Left colon (tissue), 2 donors: ENCODE data around the gene HUNK. TPM values are rescaled to one million over a fixed set of nuclear protein-coding genes. Genes with fewer than 3 reads are reported as not detected.

Experiments
- ATAC-seq: fragments of 200-7000 bp; cut with Tn5 transposase; one replicate; pipeline ENCODE4 v1.9.1; 2020; ENCODE audit warnings: mild to moderate bottlenecking, moderate library complexity
- DNase-seq, 2 donors: peaks; one replicate each; pipeline ENCODE4 v3.0.0-alpha.2; 2020
- intact Hi-C, 2 donors: fragments of 100-400 bp; cut with DNase I in 1 of 2; cut with micrococcal nuclease in 1 of 2; formaldehyde crosslinking; loops; one replicate each; pipeline versions ENCODE4 v1.11.2 to v1.14.0; 2022; cut with DNase I, micrococcal nuclease
- total RNA-seq, 2 donors: library from RNA; stranded (reverse); fragmentation: NEBNext Ultra II Directional; extraction: Animal tissue kit (Norgen Biotek cat#: 25700); gene quantifications; one replicate each; pipeline ENCODE4 v1.2.1, GENCODE V29; 2021
- donor health status: DM: no; HTN: no; CAD: no.
- donor health status: DM: yes; HTN: yes; CAD: no.

Gene HUNK
- total RNA-seq, 2 donors from 2014 or later, result 7.1 to 9.0 TPM

- ATAC-seq (no peak), DNase-seq (no peak)
- intact Hi-C loops, result no loop called here
These were observed 37.3 kb downstream of the HUNK start for GRCh38 chr21:31910074-31910470.

GRCh38 chr21:31911138-31911907 lies 38.5 kb downstream of the HUNK start:
- intact Hi-C loops, result no loop called here
- ATAC-seq (no peak), DNase-seq (no peak)

GRCh38 chr21:31912501-31912900 lies 39.7 kb downstream of the HUNK start:
- ATAC-seq, result no peak

GRCh38 chr21:31913182-31913608 lies 40.4 kb downstream of the HUNK start:
- DNase-seq (no peak), ATAC-seq (no peak)
- intact Hi-C loops, result no loop called here

More at GRCh38 chr21:31912501-31912900, 39.7 kb downstream of the HUNK start:
- intact Hi-C loops, result no loop called here
- no peak for DNase-seq

- DNase-seq (no peak), ATAC-seq (peak; percentile 8)
- intact Hi-C loops, result no loop called here
These were observed 41.7 kb downstream of the HUNK start for GRCh38 chr21:31914472-31914871.

GRCh38 chr21:31915566-31915965 lies 42.7 kb downstream of the HUNK start:
- DNase-seq, result no peak
- peak; percentile 42 for ATAC-seq
- intact Hi-C loops, result no loop called here

- DNase-seq (no peak), ATAC-seq (no peak)
- intact Hi-C loops, result no loop called here
These were observed 44.3 kb downstream of the HUNK start for GRCh38 chr21:31917108-31917507.

- intact Hi-C loops, result no loop called here
- DNase-seq (peak in 1 of 2 donors; percentile 8), ATAC-seq (no peak)
These were observed 45.5 kb downstream of the HUNK start for GRCh38 chr21:31918250-31918775.

- DNase-seq (no peak), ATAC-seq (no peak)
- intact Hi-C loops, result no loop called here
These were observed 47.5 kb downstream of the HUNK start for GRCh38 chr21:31920275-31920674.

GRCh38 chr21:31921079-31921478 lies 48.3 kb downstream of the HUNK start:
- DNase-seq (no peak), ATAC-seq (no peak)
- intact Hi-C loops, result no loop called here

GRCh38 chr21:31922881-31923280 lies 50.1 kb downstream of the HUNK start:
- intact Hi-C loops, result no loop called here
- DNase-seq (peak in 1 of 2 donors; percentile 2), ATAC-seq (no peak)

GRCh38 chr21:31923756-31924155 lies 50.9 kb downstream of the HUNK start:
- ATAC-seq, result no peak
- peak in 1 of 2 donors; percentile 5 for DNase-seq
- intact Hi-C loops, result no loop called here

- DNase-seq, result peak in 1 of 2 donors; percentile 8
- no peak for ATAC-seq
- intact Hi-C loops, result no loop called here
These were observed 51.7 kb downstream of the HUNK start for GRCh38 chr21:31924548-31924947.

- no peak for DNase-seq
- intact Hi-C loops, result no loop called here
- ATAC-seq, result no peak
These were observed 53.7 kb downstream of the HUNK start for GRCh38 chr21:31926498-31926897.

- DNase-seq, result no peak
- no peak for ATAC-seq
- intact Hi-C loops, result no loop called here
These were observed 55.0 kb downstream of the HUNK start for GRCh38 chr21:31927689-31928353.

- intact Hi-C loops, result no loop called here
- DNase-seq (no peak), ATAC-seq (no peak)
These were observed 55.8 kb downstream of the HUNK start for GRCh38 chr21:31928656-31929055.

- no peak for DNase-seq
- intact Hi-C loops, result no loop called here
- no peak for ATAC-seq
These were observed 56.7 kb downstream of the HUNK start for GRCh38 chr21:31929548-31929947.

GRCh38 chr21:31930001-31930400 lies 57.2 kb downstream of the HUNK start:
- DNase-seq, result no peak
- intact Hi-C loops, result no loop called here
- ATAC-seq, result no peak

- ATAC-seq (no peak), DNase-seq (no peak)
- intact Hi-C loops, result no loop called here
These were observed 59.0 kb downstream of the HUNK start for GRCh38 chr21:31931644-31932469.

GRCh38 chr21:31932470-31932764 lies 59.6 kb downstream of the HUNK start:
- intact Hi-C loops, result no loop called here
- no peak for DNase-seq
- ATAC-seq, result no peak
